GM21515 (cell line): Measurements from ENCODE around the gene HAND2.

Source experiments
- ATAC-seq: cut with Tn5 transposase; IDR thresholded peaks from one replicate; pipeline ENCODE4 v1.9.1; 2021; ENCODE audit not compliant: unreplicated experiment

HAND2 gene

GRCh38 chr4:173536808-173537429 lies 6.9 kb upstream of the HAND2 start:
- ATAC-seq = no peak

- ATAC-seq = no peak
Measured at GRCh38 chr4:173535957-173536356, 5.9 kb upstream of the HAND2 start.

GRCh38 chr4:173535165-173535902 lies 5.3 kb upstream of the HAND2 start:
- ATAC-seq = no peak

- ATAC-seq = no peak
Measured at GRCh38 chr4:173534434-173534833, 4.4 kb upstream of the HAND2 start.

GRCh38 chr4:173532725-173533511 lies 2.9 kb upstream of the HAND2 start:
- no peak for ATAC-seq

- no peak for ATAC-seq
Measured at GRCh38 chr4:173531086-173531965, 1.3 kb upstream of the HAND2 start.

- ATAC-seq = no peak
Measured at GRCh38 chr4:173530326-173531085, 477 bp upstream of the HAND2 start.

GRCh38 chr4:173528378-173529321 lies 1.4 kb downstream of the HAND2 start:
- ATAC-seq = no peak

- ATAC-seq = no peak
Measured at GRCh38 chr4:173527103-173527891, 2.7 kb downstream of the HAND2 start.

GRCh38 chr4:173526724-173527102 lies 3.3 kb downstream of the HAND2 start:
- ATAC-seq = no peak

GRCh38 chr4:173526027-173526482 lies 4.0 kb downstream of the HAND2 start:
- no peak for ATAC-seq

GRCh38 chr4:173525118-173526011 lies 4.7 kb downstream of the HAND2 start:
- ATAC-seq = no peak

- ATAC-seq = no peak
Measured at GRCh38 chr4:173524218-173525117, 5.6 kb downstream of the HAND2 start.

- no peak for ATAC-seq
Measured at GRCh38 chr4:173522951-173523395, 7.1 kb downstream of the HAND2 start.

GRCh38 chr4:173522160-173522950 lies 7.7 kb downstream of the HAND2 start:
- ATAC-seq = no peak
